ENCODE measurements around the gene TMEM221.
A peak's percentile ranks its signal among the peaks of the same experiment; 100 is the strongest.

Gene TMEM221

GRCh38 chr19:17404015-17404414 is 44.5 kb downstream of the TMEM221 start:
- peak; percentile 64 for DNase-seq

GRCh38 chr19:17402982-17403855 is 45.2 kb downstream of the TMEM221 start:
- DNase-seq, result peak; percentile 81

- DNase-seq, result no peak
Observed at GRCh38 chr19:17401628-17402027, 46.8 kb downstream of the TMEM221 start.

GRCh38 chr19:17398902-17399527 is 49.5 kb downstream of the TMEM221 start:
- DNase-seq, result no peak

GRCh38 chr19:17394891-17395415 is 53.5 kb downstream of the TMEM221 start:
- peak; percentile 90 for DNase-seq

- DNase-seq, result no peak
Observed at GRCh38 chr19:17393914-17394313, 54.6 kb downstream of the TMEM221 start, which contains the start of gene CCDC194. Gene CCDC194 (minus strand): TSS chr19:17394196. CDS start chr19:17394158, 38 bp downstream.

GRCh38 chr19:17393002-17393401 is 55.5 kb downstream of the TMEM221 start:
- DNase-seq, result no peak

GRCh38 chr19:17391371-17392151 is 56.9 kb downstream of the TMEM221 start:
- DNase-seq, result no peak

- DNase-seq, result peak; percentile 96
Observed at GRCh38 chr19:17390665-17391370, 57.6 kb downstream of the TMEM221 start.

GRCh38 chr19:17389957-17390664 is 58.4 kb downstream of the TMEM221 start:
- no peak for DNase-seq

- no peak for DNase-seq
Observed at GRCh38 chr19:17389288-17389687, 59.2 kb downstream of the TMEM221 start.

- DNase-seq, result peak; percentile 86
Observed at GRCh38 chr19:17385878-17386611, 62.4 kb downstream of the TMEM221 start.

Measured in activated effector memory CD4-positive, alpha-beta T cell treated with anti-CD3 and anti-CD28 coated beads, Interleukin-2, amount 50 U/mL, for 16 hours (primary cell).